HepG2 (cell line): ENCODE measurements around the gene LIME1. TPM values are rescaled to one million over a fixed set of nuclear protein-coding genes. Genes with fewer than 3 reads are reported as not detected.

Source experiments
- DPF2 ChIP-seq: sonication (generic); formaldehyde crosslinking; IDR thresholded peaks from 2 replicates; pipeline ENCODE4 v1.4.0; 2020; ENCODE audit warnings: mild to moderate bottlenecking, low read depth, missing genetic modification reagents, borderline replicate concordance
- HNRNPLL ChIP-seq: fragments of 200-400 bp; formaldehyde crosslinking; IDR thresholded peaks from 2 replicates; pipeline ENCODE4 v1.6.1; 2017; ENCODE audit warnings: mild to moderate bottlenecking, low read depth, low read length; ENCODE audit not compliant: poor library complexity, severe bottlenecking
- KMT2A ChIP-seq: sonication (generic); formaldehyde crosslinking; IDR thresholded peaks from 2 replicates; pipeline ENCODE4 v1.4.0; 2020; ENCODE audit warnings: missing genetic modification reagents
- MED8 ChIP-seq: sonication (generic); formaldehyde crosslinking; IDR thresholded peaks from 2 replicates; pipeline ENCODE4 v1.8.1; 2023; ENCODE audit warnings: mild to moderate bottlenecking, missing genetic modification reagents; ENCODE audit not compliant: insufficient replicate concordance
- NAIF1 ChIP-seq: sonication (generic); formaldehyde crosslinking; IDR thresholded peaks from 2 replicates; pipeline ENCODE4 v1.5.0; 2020; ENCODE audit warnings: mild to moderate bottlenecking, missing genetic modification reagents, borderline replicate concordance
- PHB2 ChIP-seq: fragments of 450-650 bp; IDR thresholded peaks from 2 replicates; pipeline ENCODE4 v1.6.1; 2018; ENCODE audit not compliant: partially characterized antibody
- PHF8 ChIP-seq: sonication (generic); formaldehyde crosslinking; IDR thresholded peaks from 2 replicates; pipeline ENCODE4 v1.5.0; 2020; ENCODE audit warnings: missing genetic modification reagents
- SAP130 ChIP-seq: IDR thresholded peaks from 2 replicates; pipeline ENCODE4 v1.6.1; 2016; ENCODE audit warnings: low read depth
- SIN3A ChIP-seq: IDR thresholded peaks from 2 replicates; pipeline ENCODE4 v1.6.1; 2011; ENCODE audit warnings: low read depth, mild to moderate bottlenecking, control low read depth, low read length, borderline replicate concordance
- SP4 ChIP-seq: sonication (generic); formaldehyde crosslinking; IDR thresholded peaks from 2 replicates; pipeline ENCODE4 v1.8.1; 2023; ENCODE audit warnings: mild to moderate bottlenecking, missing genetic modification reagents
- TBL1XR1 ChIP-seq: fragments of 150-350 bp; IDR thresholded peaks from 2 replicates; pipeline ENCODE4 v1.6.1; 2014; ENCODE audit warnings: borderline replicate concordance, low read length; ENCODE audit not compliant: partially characterized antibody
- ZNF331 ChIP-seq: sonication (generic); formaldehyde crosslinking; IDR thresholded peaks from 2 replicates; pipeline ENCODE4 v1.4.0; 2020; ENCODE audit warnings: missing genetic modification reagents
- ZNF460 ChIP-seq: sonication (generic); formaldehyde crosslinking; IDR thresholded peaks from 2 replicates; pipeline ENCODE4 v1.5.1; 2020; ENCODE audit warnings: missing genetic modification reagents, mild to moderate bottlenecking, borderline replicate concordance
- ZNF546 ChIP-seq: sonication (generic); formaldehyde crosslinking; conservative IDR thresholded peaks from 2 replicates; pipeline ENCODE4 v1.8.1; 2023; ENCODE audit warnings: mild to moderate bottlenecking, missing genetic modification reagents
- ZNF616 ChIP-seq: sonication (generic); formaldehyde crosslinking; IDR thresholded peaks from 2 replicates; pipeline ENCODE4 v1.5.0; 2020; ENCODE audit warnings: low read depth, mild to moderate bottlenecking, missing genetic modification reagents
- ZSCAN25 ChIP-seq: sonication (generic); formaldehyde crosslinking; IDR thresholded peaks from 2 replicates; pipeline ENCODE4 v1.8.0; 2022; ENCODE audit warnings: mild to moderate bottlenecking, missing genetic modification reagents
- polyA plus RNA-seq, 8 experiments: library from polyadenylated mRNA; depleted of rRNA in 3 of 8; stranded (reverse) in 7 of 8; unstranded in 1 of 8; fragments of >200 nt; fragmentation: Illumina TruSeq in 4 of 8; extraction: Trizol in 4 of 8; gene quantifications; 2 replicates each; pipeline versions ENCODE4 v1.2.1 to v1.2.3, GENCODE V29; 2011 to 2016; ENCODE audit warnings: low read depth in 4 of 8, missing spikeins in 1 of 8, mixed read lengths in 1 of 8; ENCODE audit not compliant: insufficient read depth in 1 of 8
- total RNA-seq, 5 experiments: library from RNA; depleted of rRNA; stranded (reverse); fragments of >200 nt; fragmentation: Illumina TruSeq; extraction: Trizol; gene quantifications; 2 replicates each; pipeline ENCODE4 v1.2.3, GENCODE V29; 2016; ENCODE audit warnings: low read depth in 1 of 5
- TF ChIP-seq, protein P1 (sequence below): sonication (generic); formaldehyde crosslinking; IDR thresholded peaks from 2 replicates; pipeline ENCODE4 v1.4.0; 2020; ENCODE audit warnings: mild to moderate bottlenecking, missing genetic modification reagents
- TF ChIP-seq, protein P2 (sequence below): sonication (generic); formaldehyde crosslinking; IDR thresholded peaks from 2 replicates; pipeline ENCODE4 v1.5.1; 2020; ENCODE audit warnings: mild to moderate bottlenecking, missing genetic modification reagents, moderate library complexity
- TF ChIP-seq, protein P3 (sequence below): sonication (generic); formaldehyde crosslinking; IDR thresholded peaks from 2 replicates; pipeline ENCODE4 v1.8.0; 2022; ENCODE audit warnings: mild to moderate bottlenecking, missing genetic modification reagents; ENCODE audit not compliant: insufficient replicate concordance

LIME1 gene
- total and polyA plus RNA-seq, 2 of the 13 experiments (the other 11 are each of a cell fraction or from before 2014, with no cell fraction given) = 13.0 to 61.5 TPM

- TF ChIP-seq ZSCAN25 (CRISPR knock-in tag) = no peak
- no peak for TF ChIP-seq ZNF331 (CRISPR knock-in tag)
- TF ChIP-seq, protein P1, sequence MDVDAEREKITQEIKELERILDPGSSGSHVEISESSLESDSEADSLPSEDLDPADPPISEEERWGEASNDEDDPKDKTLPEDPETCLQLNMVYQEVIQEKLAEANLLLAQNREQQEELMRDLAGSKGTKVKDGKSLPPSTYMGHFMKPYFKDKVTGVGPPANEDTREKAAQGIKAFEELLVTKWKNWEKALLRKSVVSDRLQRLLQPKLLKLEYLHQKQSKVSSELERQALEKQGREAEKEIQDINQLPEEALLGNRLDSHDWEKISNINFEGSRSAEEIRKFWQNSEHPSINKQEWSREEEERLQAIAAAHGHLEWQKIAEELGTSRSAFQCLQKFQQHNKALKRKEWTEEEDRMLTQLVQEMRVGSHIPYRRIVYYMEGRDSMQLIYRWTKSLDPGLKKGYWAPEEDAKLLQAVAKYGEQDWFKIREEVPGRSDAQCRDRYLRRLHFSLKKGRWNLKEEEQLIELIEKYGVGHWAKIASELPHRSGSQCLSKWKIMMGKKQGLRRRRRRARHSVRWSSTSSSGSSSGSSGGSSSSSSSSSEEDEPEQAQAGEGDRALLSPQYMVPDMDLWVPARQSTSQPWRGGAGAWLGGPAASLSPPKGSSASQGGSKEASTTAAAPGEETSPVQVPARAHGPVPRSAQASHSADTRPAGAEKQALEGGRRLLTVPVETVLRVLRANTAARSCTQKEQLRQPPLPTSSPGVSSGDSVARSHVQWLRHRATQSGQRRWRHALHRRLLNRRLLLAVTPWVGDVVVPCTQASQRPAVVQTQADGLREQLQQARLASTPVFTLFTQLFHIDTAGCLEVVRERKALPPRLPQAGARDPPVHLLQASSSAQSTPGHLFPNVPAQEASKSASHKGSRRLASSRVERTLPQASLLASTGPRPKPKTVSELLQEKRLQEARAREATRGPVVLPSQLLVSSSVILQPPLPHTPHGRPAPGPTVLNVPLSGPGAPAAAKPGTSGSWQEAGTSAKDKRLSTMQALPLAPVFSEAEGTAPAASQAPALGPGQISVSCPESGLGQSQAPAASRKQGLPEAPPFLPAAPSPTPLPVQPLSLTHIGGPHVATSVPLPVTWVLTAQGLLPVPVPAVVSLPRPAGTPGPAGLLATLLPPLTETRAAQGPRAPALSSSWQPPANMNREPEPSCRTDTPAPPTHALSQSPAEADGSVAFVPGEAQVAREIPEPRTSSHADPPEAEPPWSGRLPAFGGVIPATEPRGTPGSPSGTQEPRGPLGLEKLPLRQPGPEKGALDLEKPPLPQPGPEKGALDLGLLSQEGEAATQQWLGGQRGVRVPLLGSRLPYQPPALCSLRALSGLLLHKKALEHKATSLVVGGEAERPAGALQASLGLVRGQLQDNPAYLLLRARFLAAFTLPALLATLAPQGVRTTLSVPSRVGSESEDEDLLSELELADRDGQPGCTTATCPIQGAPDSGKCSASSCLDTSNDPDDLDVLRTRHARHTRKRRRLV (CRISPR knock-in tag) = no peak; the same call in 1 of the 2 replicates
- no peak for TF ChIP-seq PHB2
- TF ChIP-seq ZNF460 (CRISPR knock-in tag) = no peak
- TF ChIP-seq SAP130 (CRISPR knock-in tag) = no peak; the same call in 1 of the 2 replicates
- TF ChIP-seq, protein P2, sequence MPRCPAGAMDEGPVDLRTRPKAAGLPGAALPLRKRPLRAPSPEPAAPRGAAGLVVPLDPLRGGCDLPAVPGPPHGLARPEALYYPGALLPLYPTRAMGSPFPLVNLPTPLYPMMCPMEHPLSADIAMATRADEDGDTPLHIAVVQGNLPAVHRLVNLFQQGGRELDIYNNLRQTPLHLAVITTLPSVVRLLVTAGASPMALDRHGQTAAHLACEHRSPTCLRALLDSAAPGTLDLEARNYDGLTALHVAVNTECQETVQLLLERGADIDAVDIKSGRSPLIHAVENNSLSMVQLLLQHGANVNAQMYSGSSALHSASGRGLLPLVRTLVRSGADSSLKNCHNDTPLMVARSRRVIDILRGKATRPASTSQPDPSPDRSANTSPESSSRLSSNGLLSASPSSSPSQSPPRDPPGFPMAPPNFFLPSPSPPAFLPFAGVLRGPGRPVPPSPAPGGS = no peak; the same call in 1 of the 2 replicates
- TF ChIP-seq, protein P3, sequence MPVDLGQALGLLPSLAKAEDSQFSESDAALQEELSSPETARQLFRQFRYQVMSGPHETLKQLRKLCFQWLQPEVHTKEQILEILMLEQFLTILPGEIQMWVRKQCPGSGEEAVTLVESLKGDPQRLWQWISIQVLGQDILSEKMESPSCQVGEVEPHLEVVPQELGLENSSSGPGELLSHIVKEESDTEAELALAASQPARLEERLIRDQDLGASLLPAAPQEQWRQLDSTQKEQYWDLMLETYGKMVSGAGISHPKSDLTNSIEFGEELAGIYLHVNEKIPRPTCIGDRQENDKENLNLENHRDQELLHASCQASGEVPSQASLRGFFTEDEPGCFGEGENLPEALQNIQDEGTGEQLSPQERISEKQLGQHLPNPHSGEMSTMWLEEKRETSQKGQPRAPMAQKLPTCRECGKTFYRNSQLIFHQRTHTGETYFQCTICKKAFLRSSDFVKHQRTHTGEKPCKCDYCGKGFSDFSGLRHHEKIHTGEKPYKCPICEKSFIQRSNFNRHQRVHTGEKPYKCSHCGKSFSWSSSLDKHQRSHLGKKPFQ (CRISPR knock-in tag) = no peak
- no peak; the same call in none of the 2 replicates for TF ChIP-seq KMT2A (CRISPR knock-in tag)
- TF ChIP-seq ZNF546 (CRISPR knock-in tag) = no peak
- TF ChIP-seq NAIF1 (CRISPR knock-in tag) = no peak
- TF ChIP-seq DPF2 (CRISPR knock-in tag) = peak; percentile 64
- TF ChIP-seq SP4 (CRISPR knock-in tag) = peak; percentile 50
- TF ChIP-seq SIN3A = peak; percentile 34; the same call in 1 of the 2 replicates
- no peak for TF ChIP-seq TBL1XR1
- no peak for TF ChIP-seq PHF8
- peak; percentile 18; the same call in 1 of the 2 replicates for TF ChIP-seq ZNF616
- no peak for TF ChIP-seq MED8 (CRISPR knock-in tag)
- peak; percentile 48 for TF ChIP-seq HNRNPLL
Measured at GRCh38 chr20:63736893-63737694, 630 bp downstream of the LIME1 start (continued).
